Germinal center (tissue), 1 donor: ENCODE data around the gene VPS72.

Experiments used
- DNase-seq: peaks from one replicate; pipeline ENCODE4 v3.0.0; 2012; ENCODE audit warnings: mixed read lengths, low spot score

VPS72 gene

GRCh38 chr1:151144474-151145303 is 45.3 kb downstream of the VPS72 start:
- no peak for DNase-seq

GRCh38 chr1:151143986-151144385 is 46.0 kb downstream of the VPS72 start:
- DNase-seq, result no peak

GRCh38 chr1:151143057-151143435 is 47.0 kb downstream of the VPS72 start:
- no peak for DNase-seq

- no peak for DNase-seq
Observed at GRCh38 chr1:151142411-151143056, 47.5 kb downstream of the VPS72 start.

- DNase-seq, result no peak
Observed at GRCh38 chr1:151137789-151138188, 52.2 kb downstream of the VPS72 start.

GRCh38 chr1:151135433-151136385 is 54.3 kb downstream of the VPS72 start:
- no peak for DNase-seq

GRCh38 chr1:151134991-151135390 is 55.0 kb downstream of the VPS72 start:
- DNase-seq, result no peak

- no peak for DNase-seq
Observed at GRCh38 chr1:151134396-151134795, 55.6 kb downstream of the VPS72 start.

- DNase-seq, result no peak
Observed at GRCh38 chr1:151133018-151133806, 56.8 kb downstream of the VPS72 start.

- no peak for DNase-seq
Observed at GRCh38 chr1:151132335-151133017, 57.5 kb downstream of the VPS72 start.

GRCh38 chr1:151131701-151132334 is 58.2 kb downstream of the VPS72 start:
- no peak for DNase-seq

GRCh38 chr1:151130987-151131586 is 58.9 kb downstream of the VPS72 start:
- peak; percentile 94 for DNase-seq

GRCh38 chr1:151128800-151129199 is 61.2 kb downstream of the VPS72 start:
- no peak for DNase-seq
